Activated naive CD8-positive, alpha-beta T cell treated with anti-CD3 and anti-CD28 coated beads, Interleukin-2, amount 50 U/mL, for 24 hours (primary cell): ENCODE measurements around the gene FANCD2.
"Not testable (repeated sequence)": the region's sequence is repeated elsewhere in the genome, so short reads cannot be mapped to it uniquely, and the experiment has no call there.

Experiments
- ATAC-seq: fragments of 150-1000 bp; cut with Tn5 transposase; one replicate; pipeline ENCODE4 v1.10.0; 2021
- DNase-seq: peaks from one replicate; pipeline ENCODE4 v3.0.0; 2021
- H3K27ac Mint-ChIP-seq: one replicate; pipeline ENCODE4 v1.8.0; 2021; ENCODE audit warnings: mild to moderate bottlenecking, mixed read lengths
- H3K27me3 Mint-ChIP-seq: one replicate; pipeline ENCODE4 v1.8.0; 2021; ENCODE audit warnings: mixed read lengths
- H3K36me3 Mint-ChIP-seq: one replicate; pipeline ENCODE4 v1.8.0; 2021; ENCODE audit warnings: low read depth, mixed read lengths
- H3K4me1 Mint-ChIP-seq: one replicate; pipeline ENCODE4 v1.8.0; 2021; ENCODE audit warnings: mixed read lengths
- H3K4me3 Mint-ChIP-seq: one replicate; pipeline ENCODE4 v1.8.0; 2021; ENCODE audit warnings: mild to moderate bottlenecking, moderate library complexity, mixed read lengths
- H3K9me3 Mint-ChIP-seq: one replicate; pipeline ENCODE4 v1.8.0; 2021; ENCODE audit warnings: mixed read lengths

The FANCD2 gene

DNA sequence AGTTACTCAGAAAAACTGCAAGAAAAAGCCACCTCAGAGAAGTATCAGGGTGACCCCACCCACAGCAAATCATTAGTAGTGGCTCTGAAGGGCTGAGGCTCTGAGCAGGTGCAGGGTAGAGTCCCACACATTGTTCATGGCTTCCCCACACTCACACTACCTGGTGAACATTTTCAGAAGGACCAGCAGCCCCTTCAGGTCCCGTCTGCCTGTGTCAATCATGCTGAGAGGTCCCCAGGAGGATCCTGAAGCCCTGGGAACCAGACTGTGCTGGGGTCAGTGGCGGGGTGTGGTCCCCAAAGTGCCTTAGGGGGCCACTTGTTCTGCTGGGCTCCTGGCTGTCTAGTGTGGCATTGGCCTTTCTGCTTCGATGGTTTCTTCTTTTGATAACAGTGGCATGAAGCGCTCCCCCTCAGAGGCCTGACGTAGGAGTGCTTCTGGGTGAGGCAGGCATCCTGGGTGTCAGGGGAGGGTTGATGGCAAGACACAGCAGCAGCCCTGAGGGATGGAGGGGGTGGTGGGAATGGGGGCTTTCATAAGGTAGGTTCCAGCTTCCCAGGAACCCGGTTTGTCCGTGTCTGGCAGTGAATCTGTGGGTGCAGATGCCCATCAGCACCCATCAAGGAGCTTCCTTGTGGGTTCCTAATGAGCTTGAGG, 19.0 kb upstream of the FANCD2 start:
- DNase-seq = no peak
- no peak for ATAC-seq
- peaks cover 15% of the 10 kb centered on the region for H3K36me3 Mint-ChIP-seq
- peaks cover 18% of the 10 kb centered on the region for H3K4me1 Mint-ChIP-seq
- H3K9me3 Mint-ChIP-seq = no peaks in the 10 kb centered on the region
- H3K27me3 Mint-ChIP-seq = peaks cover 9% of the 10 kb centered on the region
- H3K4me3 Mint-ChIP-seq = no peak overlapping the region
- H3K27ac Mint-ChIP-seq = no peak overlapping the region

DNA sequence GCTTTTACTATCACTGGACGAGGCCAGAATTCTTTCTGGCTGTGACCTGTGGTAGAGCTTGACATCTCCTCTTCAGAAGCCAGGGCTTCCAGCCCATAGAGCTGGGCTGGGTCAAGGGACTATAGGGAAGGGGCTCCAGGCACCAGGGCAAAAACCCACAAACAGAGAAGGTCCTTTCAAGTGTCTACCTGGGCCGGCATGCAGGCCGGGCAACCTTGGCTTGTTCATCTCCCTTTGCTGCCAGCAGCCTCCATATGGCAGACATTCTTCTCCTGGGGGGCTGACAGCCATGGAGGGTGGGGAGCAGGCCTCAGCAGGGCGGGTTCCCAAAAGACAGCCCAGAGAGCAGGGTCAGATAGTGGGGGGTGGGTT, 18.0 kb upstream of the FANCD2 start:
- Mint-ChIP-seq H3K4me3 (peak overlapping the region; percentile 4), H3K4me1 (peaks cover 18% of the 10 kb centered on the region)

GRCh38 chr3:10008588-10009344, 17.5 kb upstream of the FANCD2 start:
- H3K9me3 Mint-ChIP-seq = no peaks in the 10 kb centered on the region
- DNase-seq (peak; percentile 85), ATAC-seq (peak; percentile 73)
- peaks cover 9% of the 10 kb centered on the region for H3K27me3 Mint-ChIP-seq
- peak overlapping the region; percentile 63 for H3K4me3 Mint-ChIP-seq
- H3K36me3 Mint-ChIP-seq = peaks cover 3% of the 10 kb centered on the region
- H3K27ac Mint-ChIP-seq = no peak overlapping the region
- peaks cover 18% of the 10 kb centered on the region for H3K4me1 Mint-ChIP-seq

More for the DNA sequence above, 18.0 kb upstream of the FANCD2 start:
- ATAC-seq, DNase-seq, H3K27ac Mint-ChIP-seq, H3K27me3 Mint-ChIP-seq, H3K9me3 Mint-ChIP-seq, H3K36me3 Mint-ChIP-seq: not testable (repeated sequence)

DNA sequence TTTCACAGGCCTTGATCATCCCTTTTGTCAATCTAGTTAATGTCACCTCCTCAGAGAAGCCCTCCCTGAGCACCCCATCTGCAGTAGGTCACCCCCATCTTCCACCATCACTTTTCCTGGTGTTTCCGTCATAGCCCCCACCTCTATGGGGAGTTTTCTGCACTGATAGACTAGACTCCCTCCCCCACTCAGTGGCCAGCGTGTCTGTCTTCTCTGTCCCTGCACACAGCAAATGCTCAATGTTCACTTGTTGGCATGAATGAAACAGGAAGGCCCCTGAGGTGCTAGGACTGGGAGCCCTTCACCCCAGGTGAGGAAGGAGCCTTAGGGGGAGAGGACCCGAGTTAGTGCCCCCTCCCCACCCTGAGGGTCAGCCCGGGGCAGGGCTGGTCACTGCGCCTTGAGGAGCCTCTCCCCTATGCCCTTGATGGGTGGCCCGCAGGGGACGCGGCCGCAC, 15.8 kb upstream of the FANCD2 start:
- Mint-ChIP-seq H3K9me3 (no peaks in the 10 kb centered on the region), H3K36me3 (no peaks in the 10 kb centered on the region), H3K4me1 (peaks cover 18% of the 10 kb centered on the region), H3K27me3 (peaks cover 9% of the 10 kb centered on the region), H3K27ac (no peak overlapping the region), H3K4me3 (peak overlapping the region; percentile 30)
- DNase-seq (no peak), ATAC-seq (no peak)

GRCh38 chr3:10010878-10011465, 15.3 kb upstream of the FANCD2 start:
- Mint-ChIP-seq H3K4me1 (peaks cover 18% of the 10 kb centered on the region), H3K9me3 (no peaks in the 10 kb centered on the region), H3K4me3 (no peak overlapping the region), H3K36me3 (no peaks in the 10 kb centered on the region), H3K27me3 (peaks cover 9% of the 10 kb centered on the region), H3K27ac (no peak overlapping the region)
- DNase-seq = peak; percentile 90
- ATAC-seq = peak; percentile 77

- H3K9me3 Mint-ChIP-seq = no peaks in the 10 kb centered on the region
- H3K27me3 Mint-ChIP-seq = peaks cover 9% of the 10 kb centered on the region
- no peaks in the 10 kb centered on the region for H3K36me3 Mint-ChIP-seq
- DNase-seq = no peak
- no peak overlapping the region for H3K4me3 Mint-ChIP-seq
- ATAC-seq = no peak
- peaks cover 18% of the 10 kb centered on the region for H3K4me1 Mint-ChIP-seq
- no peak overlapping the region for H3K27ac Mint-ChIP-seq
Measured at GRCh38 chr3:10011631-10012030, 14.6 kb upstream of the FANCD2 start.

GRCh38 chr3:10012106-10012505, 14.1 kb upstream of the FANCD2 start:
- Mint-ChIP-seq H3K36me3 (no peaks in the 10 kb centered on the region), H3K27ac (no peak overlapping the region), H3K9me3 (no peaks in the 10 kb centered on the region), H3K27me3 (peaks cover 9% of the 10 kb centered on the region), H3K4me3 (no peak overlapping the region), H3K4me1 (peaks cover 18% of the 10 kb centered on the region)
- ATAC-seq (no peak), DNase-seq (no peak)

DNA sequence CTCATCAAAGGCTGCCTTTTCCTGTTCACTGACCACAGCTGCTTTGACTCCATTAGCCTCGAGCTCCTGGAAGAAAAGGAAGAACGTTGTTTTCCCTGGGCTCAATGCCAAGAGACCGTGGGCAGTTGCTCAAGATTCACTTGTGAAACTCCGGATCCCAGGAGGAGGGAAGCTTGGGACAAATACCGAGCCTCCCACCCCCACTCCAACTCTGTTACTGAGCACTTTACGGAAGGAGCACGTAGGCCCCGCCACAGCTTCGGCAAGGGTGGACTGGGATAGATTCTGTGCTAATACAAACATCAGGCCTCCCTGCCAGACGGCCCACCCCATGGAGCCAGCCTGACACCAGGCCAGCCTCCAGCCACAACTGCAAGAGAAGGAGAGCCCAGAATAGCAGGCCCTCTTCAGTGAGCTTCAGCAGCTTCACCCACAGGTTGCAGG, 10.8 kb upstream of the FANCD2 start:
- H3K27ac Mint-ChIP-seq = no peak overlapping the region
- peaks cover 4% of the 10 kb centered on the region for H3K27me3 Mint-ChIP-seq
- H3K36me3 Mint-ChIP-seq = peaks cover 10% of the 10 kb centered on the region
- H3K4me3 Mint-ChIP-seq = no peak overlapping the region
- no peaks in the 10 kb centered on the region for H3K9me3 Mint-ChIP-seq
- H3K4me1 Mint-ChIP-seq = peaks cover 22% of the 10 kb centered on the region
- ATAC-seq (no peak), DNase-seq (no peak)

DNA sequence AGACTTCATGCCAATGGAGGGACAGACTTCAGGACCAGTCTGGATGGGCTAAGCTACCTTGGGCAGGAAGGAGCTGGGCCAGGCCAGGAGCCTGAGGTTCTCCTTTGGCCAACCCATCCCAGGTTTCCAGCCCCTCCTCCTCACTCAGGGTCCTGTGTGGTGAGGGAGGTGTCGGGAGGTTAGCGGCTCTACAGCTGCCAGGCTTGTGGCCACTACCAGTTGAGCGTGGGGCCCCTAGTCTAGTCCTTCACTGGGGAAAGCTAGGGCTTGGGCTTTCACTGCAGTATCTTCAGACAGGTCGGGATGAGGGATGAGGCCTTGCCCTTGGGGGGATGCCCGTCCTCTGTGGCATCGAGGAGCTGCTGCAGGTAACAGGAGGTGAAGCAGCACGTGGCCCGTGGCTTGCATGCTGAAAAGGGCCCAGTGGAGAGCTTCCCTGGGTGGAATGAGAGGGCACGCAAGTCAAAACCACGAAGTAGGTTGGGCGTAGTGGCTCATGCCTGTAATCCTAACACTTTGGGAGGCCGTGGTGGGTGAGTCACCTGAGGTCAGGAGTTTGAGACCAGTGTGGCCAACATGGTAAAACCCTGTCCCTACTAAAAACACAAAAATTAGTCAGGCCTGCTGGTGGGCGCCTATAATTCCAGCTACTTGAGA, 8.5 kb upstream of the FANCD2 start:
- Mint-ChIP-seq H3K9me3 (no peaks in the 10 kb centered on the region), H3K4me3 (no peak overlapping the region), H3K27ac (peak overlapping the region; percentile 42), H3K36me3 (peaks cover 17% of the 10 kb centered on the region), H3K4me1 (peaks cover 19% of the 10 kb centered on the region), H3K27me3 (no peaks in the 10 kb centered on the region)
- DNase-seq (peak; percentile 74), ATAC-seq (peak; percentile 96)

GRCh38 chr3:10018806-10019205, 7.4 kb upstream of the FANCD2 start:
- DNase-seq, H3K27ac Mint-ChIP-seq: not testable (repeated sequence)
- peaks cover 19% of the 10 kb centered on the region for H3K4me1 Mint-ChIP-seq

GRCh38 chr3:10019326-10019725, 6.9 kb upstream of the FANCD2 start:
- ATAC-seq = no peak
- H3K27ac Mint-ChIP-seq = no peak overlapping the region
- H3K9me3 Mint-ChIP-seq = no peaks in the 10 kb centered on the region
- H3K36me3 Mint-ChIP-seq = peaks cover 21% of the 10 kb centered on the region
- no peak for DNase-seq
- H3K4me3 Mint-ChIP-seq = no peak overlapping the region
- H3K27me3 Mint-ChIP-seq = no peaks in the 10 kb centered on the region
- H3K4me1 Mint-ChIP-seq = peaks cover 24% of the 10 kb centered on the region

More at GRCh38 chr3:10018806-10019205, 7.4 kb upstream of the FANCD2 start:
- H3K27me3 Mint-ChIP-seq, ATAC-seq, H3K4me3 Mint-ChIP-seq, H3K9me3 Mint-ChIP-seq: not testable (repeated sequence)
- peaks cover 21% of the 10 kb centered on the region for H3K36me3 Mint-ChIP-seq

DNA sequence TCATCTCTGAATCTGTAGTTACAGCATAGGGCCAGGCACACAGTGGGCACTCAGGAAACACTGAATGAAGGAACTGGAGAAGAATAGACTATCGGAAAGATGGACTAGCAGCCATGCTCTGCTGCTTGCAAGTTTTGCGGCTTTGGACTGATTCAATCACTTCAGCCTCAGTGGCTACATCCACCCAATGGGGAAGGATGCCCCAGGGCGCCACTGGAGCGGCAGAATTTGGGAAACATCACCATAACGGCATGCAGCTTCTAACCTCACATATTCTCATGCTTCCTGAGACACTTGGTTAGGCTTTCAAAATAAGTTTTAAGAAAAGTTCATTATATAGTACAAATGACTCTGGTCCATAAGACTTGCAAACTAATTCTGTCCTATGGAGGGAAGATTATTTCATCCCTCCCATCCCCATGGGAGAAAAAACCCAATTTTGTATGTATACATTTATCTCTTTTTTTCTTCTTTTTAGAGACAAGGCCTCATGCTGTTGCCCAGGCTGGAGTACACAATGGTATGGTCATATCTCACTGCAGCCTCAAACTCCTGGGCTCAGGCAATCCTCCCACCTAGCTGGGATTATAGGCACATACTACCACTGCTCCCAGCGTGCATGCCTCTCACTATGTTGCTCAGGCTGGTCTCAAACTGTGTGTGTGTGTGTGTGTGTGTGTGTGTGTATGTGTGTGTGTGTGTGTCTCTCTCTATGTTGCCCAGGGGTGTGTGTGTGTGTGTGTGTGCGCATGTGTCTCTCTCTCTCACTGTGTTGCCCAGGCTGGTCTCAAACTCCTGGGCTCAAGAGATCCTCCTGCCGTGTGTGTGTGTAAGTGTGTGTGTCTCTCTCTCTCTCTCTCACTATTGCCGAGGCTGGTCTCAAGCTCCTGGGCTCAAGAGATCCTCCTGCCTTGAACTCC, 4.1 kb upstream of the FANCD2 start:
- Mint-ChIP-seq H3K36me3 (peaks cover 22% of the 10 kb centered on the region), H3K4me1 (peaks cover 37% of the 10 kb centered on the region), H3K27ac (no peak overlapping the region), H3K9me3 (no peaks in the 10 kb centered on the region), H3K27me3 (no peaks in the 10 kb centered on the region), H3K4me3 (no peak overlapping the region)
- ATAC-seq (no peak), DNase-seq (no peak)

DNA sequence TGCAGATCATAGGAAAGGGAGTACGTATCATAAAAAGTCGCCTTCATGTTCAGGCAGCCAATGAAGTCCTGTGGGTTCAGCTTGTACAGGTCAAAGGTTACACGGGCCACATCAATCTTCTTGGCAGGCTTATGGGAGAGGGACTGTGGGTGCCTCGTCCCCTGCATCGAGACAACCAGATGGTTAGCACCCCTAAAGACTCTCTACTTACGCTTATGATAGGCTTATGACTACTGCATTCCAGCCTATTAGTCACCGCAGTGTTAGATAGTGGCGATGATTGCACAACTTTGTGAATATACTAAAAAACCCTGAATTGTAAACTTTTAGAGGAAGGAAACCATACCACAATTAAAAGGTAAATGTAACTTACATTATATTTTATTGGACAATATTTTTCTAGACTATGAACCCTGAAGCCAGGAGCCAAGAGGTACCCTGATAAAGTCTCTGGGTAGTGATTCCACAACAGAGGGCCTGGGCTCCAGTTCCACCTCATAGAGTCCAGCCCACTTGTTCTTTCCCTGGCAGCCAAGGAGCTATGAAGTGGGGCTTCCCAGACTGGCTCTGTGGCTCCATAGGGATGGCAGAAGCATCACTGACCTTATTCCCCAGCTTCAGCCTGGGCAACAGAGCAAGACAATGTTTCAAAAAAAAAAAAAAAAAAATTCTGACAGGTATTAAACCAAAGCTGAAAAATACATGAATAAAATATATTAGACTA, 2.5 kb upstream of the FANCD2 start:
- Mint-ChIP-seq H3K36me3 (peaks cover 32% of the 10 kb centered on the region), H3K4me1 (peaks cover 33% of the 10 kb centered on the region), H3K9me3 (no peaks in the 10 kb centered on the region), H3K4me3 (peak overlapping the region; percentile 38), H3K27me3 (no peaks in the 10 kb centered on the region), H3K27ac (no peak overlapping the region)
- ATAC-seq = no peak
- DNase-seq = no peak
